Neuronal stem cell (in vitro differentiated cells): ENCODE data around the gene FRRS1L.

Experiments
- DNase-seq: peaks from one replicate; pipeline ENCODE4 v3.0.0-alpha.2; 2013; ENCODE audit warnings: low spot score
- H2AFZ ChIP-seq: one replicate; pipeline ENCODE4 v1.6.1; 2013; ENCODE audit warnings: mild to moderate bottlenecking, low read length, inconsistent platforms
- H2AK5ac ChIP-seq: 2 replicates; pipeline ENCODE4 v1.6.1; 2013; ENCODE audit warnings: low read depth, mild to moderate bottlenecking, inconsistent platforms, low read length, moderate library complexity, mixed read lengths
- H2BK120ac ChIP-seq: 2 replicates; pipeline ENCODE4 v1.6.1; 2013; ENCODE audit warnings: low read depth, mild to moderate bottlenecking, inconsistent platforms, low read length, moderate library complexity, mixed read lengths
- H2BK12ac ChIP-seq: one replicate; pipeline ENCODE4 v1.6.1; 2013; ENCODE audit warnings: low read length, inconsistent platforms
- H2BK15ac ChIP-seq: 2 replicates; pipeline ENCODE4 v1.6.1; 2013; ENCODE audit warnings: mild to moderate bottlenecking, low read length, inconsistent platforms, mixed read lengths
- H2BK5ac ChIP-seq: one replicate; pipeline ENCODE4 v1.6.1; 2013; ENCODE audit warnings: inconsistent platforms, mild to moderate bottlenecking, low read length, moderate library complexity
- H3K14ac ChIP-seq: one replicate; pipeline ENCODE4 v1.6.1; 2013; ENCODE audit warnings: low read length, inconsistent platforms
- H3K18ac ChIP-seq: 2 replicates; pipeline ENCODE4 v1.6.1; 2013; ENCODE audit warnings: low read length, inconsistent platforms
- H3K23ac ChIP-seq: 2 replicates; pipeline ENCODE4 v1.6.1; 2013; ENCODE audit warnings: low read depth, mild to moderate bottlenecking, mixed read lengths, low read length, inconsistent platforms; ENCODE audit not compliant: poor library complexity
- H3K27ac ChIP-seq: replicated peaks from 3 replicates; pipeline ENCODE4 v1.5.1; 2013; ENCODE audit warnings: low read length, inconsistent platforms
- H3K27me3 ChIP-seq, 3 experiments: 2 replicates each; pipeline ENCODE4 v1.6.1; 2013; ENCODE audit warnings: low read length in 3 of 3, mild to moderate bottlenecking in 2 of 3, inconsistent platforms in 1 of 3, low read depth in 1 of 3, mixed read lengths in 1 of 3, moderate library complexity in 1 of 3; ENCODE audit not compliant: control insufficient read depth in 3 of 3, insufficient read depth in 3 of 3
- H3K36me3 ChIP-seq, 2 donors: replicated peaks in 1 of 2; 2 replicates each; pipeline ENCODE4 v1.6.1; 2013; ENCODE audit warnings: low read length in 2 of 2; ENCODE audit not compliant: control insufficient read depth in 2 of 2, insufficient read depth in 2 of 2
- H3K4ac ChIP-seq: 2 replicates; pipeline ENCODE4 v1.6.1; 2013; ENCODE audit warnings: inconsistent platforms, mild to moderate bottlenecking, low read length, moderate library complexity
- H3K4me1 ChIP-seq, 2 donors: 1 replicate in 1 of 2; 2 replicates in 1 of 2; pipeline ENCODE4 v1.6.1; 2013; ENCODE audit warnings: low read length in 2 of 2, low read depth in 1 of 2; ENCODE audit not compliant: control insufficient read depth in 2 of 2, insufficient read depth in 1 of 2
- H3K4me2 ChIP-seq: one replicate; pipeline ENCODE4 v1.6.1; 2013; ENCODE audit warnings: mild to moderate bottlenecking, low read length, inconsistent platforms; ENCODE audit not compliant: insufficient read depth, poor library complexity, severe bottlenecking
- H3K4me3 ChIP-seq, 2 donors: 2 replicates each; pipeline ENCODE4 v1.5.1; 2013; ENCODE audit warnings: low read length in 2 of 2, mild to moderate bottlenecking in 2 of 2, inconsistent platforms in 1 of 2, moderate library complexity in 1 of 2
- H3K79me1 ChIP-seq: one replicate; pipeline ENCODE4 v1.6.1; 2013; ENCODE audit warnings: low read depth, mild to moderate bottlenecking, inconsistent platforms, low read length, moderate library complexity
- H3K9ac ChIP-seq: one replicate; pipeline ENCODE4 v1.6.1; 2013; ENCODE audit warnings: mild to moderate bottlenecking, low read depth, low read length, inconsistent platforms; ENCODE audit not compliant: poor library complexity
- H3K9me3 ChIP-seq, 2 donors: replicated peaks in 1 of 2; 2 replicates each; pipeline versions ENCODE3 to v1.6.1; 2013; ENCODE audit warnings: low read length in 2 of 2, mild to moderate bottlenecking in 2 of 2, inconsistent platforms in 1 of 2, low read depth in 1 of 2, mixed read lengths in 1 of 2, moderate library complexity in 1 of 2; ENCODE audit not compliant: control insufficient read depth in 2 of 2, insufficient read depth in 1 of 2
- H4K8ac ChIP-seq: one replicate; pipeline ENCODE4 v1.6.1; 2013; ENCODE audit warnings: low read depth, mild to moderate bottlenecking, inconsistent platforms, low read length, moderate library complexity
- H4K91ac ChIP-seq: one replicate; pipeline ENCODE4 v1.6.1; 2013; ENCODE audit warnings: low read length, low read depth, mild to moderate bottlenecking, inconsistent platforms; ENCODE audit not compliant: poor library complexity
- WGBS, 2 donors: extraction: QIAGEN DNeasy Blood & Tissue Kit; methylation state at CpG; one replicate each; pipeline ENCODE4 v1.1.7; 2013; ENCODE audit warnings: missing lambda C conversion rate in 2 of 2, mixed read lengths in 1 of 2; ENCODE audit not compliant: insufficient read length in 2 of 2, insufficient replicate concordance in 1 of 2; ENCODE audit errors: extremely low coverage in 2 of 2; 5-methylcytosine and 5-hydroxymethylcytosine counted together

FRRS1L gene

DNA sequence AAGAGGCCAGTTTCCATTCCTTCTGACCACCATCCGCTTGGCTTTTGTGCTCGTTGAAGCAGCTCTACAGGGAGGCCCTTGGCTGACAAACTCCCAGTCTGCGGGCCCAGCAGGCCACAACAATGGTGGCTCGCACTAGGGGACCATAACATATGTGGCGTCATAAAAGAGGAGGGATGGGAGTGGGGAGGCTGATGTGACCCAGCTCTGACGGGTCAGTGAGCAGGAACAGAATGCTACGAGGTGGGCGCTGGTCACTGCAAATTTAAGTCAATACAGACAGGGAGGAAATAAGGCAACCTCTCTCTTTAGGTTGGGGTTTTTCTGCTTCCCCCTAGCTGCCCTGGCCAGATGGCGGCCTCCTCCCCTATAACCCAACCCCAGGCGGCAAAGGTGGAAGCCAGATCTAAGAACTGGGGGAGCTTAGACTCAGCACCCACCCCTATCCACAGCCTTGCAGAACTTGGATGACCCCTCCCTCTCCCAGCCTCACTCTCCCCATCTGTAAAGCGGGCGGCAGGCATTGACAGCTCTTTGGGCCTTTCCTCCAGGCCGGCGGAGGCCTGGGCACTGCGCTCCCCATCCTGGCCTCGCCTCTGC lies 778 bp downstream of the FRRS1L start:
- Histone ChIP-seq H4K8ac (no peak overlapping the region), H4K91ac (no peak overlapping the region), H3K18ac (peak overlapping the region; percentile 79), H3K4me2 (peak overlapping the region; percentile 89), H2BK15ac (peak overlapping the region; percentile 64), H3K9ac (no peak overlapping the region), H3K9me3 (peaks cover 5 to 20% of the 10 kb centered on the region in 2 donors), H2BK120ac (no peak overlapping the region), H3K36me3 (no peaks in the 10 kb centered on the region), H3K14ac (no peak overlapping the region), H3K4me1 (peaks cover 6 to 13% of the 10 kb centered on the region in 2 donors), H2AK5ac (peak overlapping the region; percentile 27), H2BK12ac (no peak overlapping the region), H3K4me3 (peak overlapping the region; percentile 34 to 80), H3K4ac (no peak overlapping the region), H3K23ac (no peak overlapping the region), H3K27me3 (peaks cover 0 to 82% (median 12%) of the 10 kb centered on the region in 3 experiments), H3K79me1 (no peaks in the 10 kb centered on the region), H2BK5ac (no peak overlapping the region), H2AFZ (no peak overlapping the region), H3K27ac (no peak overlapping the region)
- DNase-seq: peak; percentile 74
- no CpG with 5 or more reads among the region's 16 CpGs for WGBS, 2 donors

- Histone ChIP-seq H4K8ac (no peak overlapping the region), H3K27ac (no peak overlapping the region), H2AK5ac (no peak overlapping the region), H2BK5ac (no peak overlapping the region), H3K27me3 (peaks cover 0 to 79% (median 14%) of the 10 kb centered on the region in 3 experiments), H3K9me3 (peaks cover 5 to 20% of the 10 kb centered on the region in 2 donors), H2BK15ac (no peak overlapping the region), H2BK12ac (peak overlapping the region; percentile 25), H3K4me3 (no peak overlapping the region), H4K91ac (no peak overlapping the region), H3K18ac (no peak overlapping the region), H3K23ac (no peak overlapping the region), H3K14ac (no peak overlapping the region), H3K79me1 (no peaks in the 10 kb centered on the region), H3K36me3 (no peaks in the 10 kb centered on the region), H2AFZ (no peak overlapping the region), H3K4me1 (peaks cover 6 to 13% of the 10 kb centered on the region in 2 donors), H2BK120ac (no peak overlapping the region), H3K9ac (no peak overlapping the region), H3K4me2 (no peak overlapping the region), H3K4ac (no peak overlapping the region)
- no CpG with 5 or more reads among the region's 5 CpGs for WGBS, 2 donors
- DNase-seq: no peak
These were observed 3.0 kb downstream of the FRRS1L start for GRCh38 chr9:109164042-109164441.

DNA sequence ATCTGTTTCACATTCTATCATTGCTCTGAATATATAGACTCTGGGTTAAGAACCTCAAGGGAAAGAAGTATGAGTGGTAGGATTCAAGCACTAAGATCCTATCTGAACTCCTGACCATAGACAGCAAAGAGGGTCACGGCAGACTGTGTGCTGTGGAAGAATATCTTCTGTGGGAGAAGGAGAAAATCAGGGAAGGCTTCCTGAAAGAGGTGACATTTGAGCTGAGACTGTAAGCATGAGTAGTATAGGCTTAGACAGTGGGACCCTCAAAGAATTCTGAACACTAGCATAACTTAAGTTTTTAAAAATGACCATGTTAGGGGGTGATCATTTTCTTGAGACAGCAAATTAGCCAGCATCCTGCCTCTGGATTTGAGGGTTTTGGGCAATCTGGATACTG lies 3.9 kb downstream of the FRRS1L start:
- Histone ChIP-seq H3K14ac (no peak overlapping the region), H2BK15ac (no peak overlapping the region), H2AK5ac (no peak overlapping the region), H3K4me2 (no peak overlapping the region), H3K27ac (no peak overlapping the region), H3K9me3 (peaks cover 5 to 17% of the 10 kb centered on the region in 2 donors), H3K4me3 (no peak overlapping the region), H3K27me3 (peaks cover 0 to 77% (median 14%) of the 10 kb centered on the region in 3 experiments), H2BK5ac (no peak overlapping the region), H3K9ac (no peak overlapping the region), H3K36me3 (no peaks in the 10 kb centered on the region), H4K8ac (no peak overlapping the region), H3K4ac (no peak overlapping the region), H3K18ac (no peak overlapping the region), H3K79me1 (no peaks in the 10 kb centered on the region), H3K23ac (no peak overlapping the region), H4K91ac (no peak overlapping the region), H2AFZ (no peak overlapping the region), H3K4me1 (peaks cover 6 to 13% of the 10 kb centered on the region in 2 donors), H2BK12ac (no peak overlapping the region), H2BK120ac (no peak overlapping the region)
- no CpG with 5 or more reads among the region's 1 CpG for WGBS, 2 donors
- no peak for DNase-seq

- Histone ChIP-seq H3K27me3 (peaks cover 0 to 75% (median 11%) of the 10 kb centered on the region in 3 experiments), H3K4me3 (no peak overlapping the region), H2BK12ac (no peak overlapping the region), H3K36me3 (no peaks in the 10 kb centered on the region), H3K9me3 (peaks cover 5 to 17% of the 10 kb centered on the region in 2 donors), H3K4ac (no peak overlapping the region), H2BK5ac (no peak overlapping the region), H3K23ac (no peak overlapping the region), H2AK5ac (no peak overlapping the region), H3K18ac (no peak overlapping the region), H4K91ac (no peak overlapping the region), H3K79me1 (no peaks in the 10 kb centered on the region), H2AFZ (no peak overlapping the region), H2BK15ac (no peak overlapping the region), H3K9ac (no peak overlapping the region), H4K8ac (no peak overlapping the region), H3K27ac (no peak overlapping the region), H3K14ac (no peak overlapping the region), H3K4me1 (peaks cover 6 to 13% of the 10 kb centered on the region in 2 donors), H3K4me2 (no peak overlapping the region), H2BK120ac (no peak overlapping the region)
- no CpG with 5 or more reads among the region's 3 CpGs for WGBS, 2 donors
- DNase-seq: no peak
These were observed 4.4 kb downstream of the FRRS1L start for GRCh38 chr9:109162677-109163076.
